Left ventricle myocardium inferior (tissue), 1 donor: Measurements from ENCODE around the gene DSCAML1. TPM values are rescaled to one million over a fixed set of nuclear protein-coding genes. Genes with fewer than 3 reads are reported as not detected.

Experiments used
- DNase-seq: peaks from one replicate; pipeline ENCODE4 v3.0.0-alpha.2; 2020
- H3K27ac ChIP-seq: fragments of 200-600 bp; replicated peaks from 2 replicates; pipeline ENCODE4 v1.8.0; 2021
- H3K27me3 ChIP-seq: fragments of 200-600 bp; 2 replicates; pipeline ENCODE4 v1.8.0; 2021; ENCODE audit warnings: low read depth
- H3K36me3 ChIP-seq: fragments of 200-600 bp; 2 replicates; pipeline ENCODE4 v1.8.0; 2021
- H3K4me1 ChIP-seq: fragments of 200-600 bp; 2 replicates; pipeline ENCODE4 v1.8.0; 2021
- H3K4me3 ChIP-seq: fragments of 200-600 bp; 2 replicates; pipeline ENCODE4 v1.8.0; 2021; ENCODE audit warnings: mild to moderate bottlenecking, moderate library complexity
- H3K9me3 ChIP-seq: fragments of 200-600 bp; replicated peaks from 2 replicates; pipeline ENCODE4 v1.8.0; 2021
- intact Hi-C: fragments of 100-400 bp; cut with micrococcal nuclease; formaldehyde crosslinking; loops from one replicate; pipeline ENCODE4 v1.11.0; 2022
- total RNA-seq: library from RNA; stranded (reverse); fragmentation: NEBNext Ultra II Directional; extraction: Animal tissue kit (Norgen Biotek cat#: 25700); gene quantifications from one replicate; pipeline ENCODE4 v1.2.1, GENCODE V29; 2021
- TF ChIP-seq, protein P1 (sequence below): fragments of 200-600 bp; IDR thresholded peaks from 2 replicates; pipeline ENCODE4 v1.8.0; 2021; ENCODE audit warnings: antibody characterized with exemption, mild to moderate bottlenecking, borderline replicate concordance
- donor health status: DM: no; HTN: yes; CAD: no; lungs with severe emphysema.

Gene DSCAML1
- total RNA-seq, 1 donor from 2014 or later = 0.19 TPM

DNA sequence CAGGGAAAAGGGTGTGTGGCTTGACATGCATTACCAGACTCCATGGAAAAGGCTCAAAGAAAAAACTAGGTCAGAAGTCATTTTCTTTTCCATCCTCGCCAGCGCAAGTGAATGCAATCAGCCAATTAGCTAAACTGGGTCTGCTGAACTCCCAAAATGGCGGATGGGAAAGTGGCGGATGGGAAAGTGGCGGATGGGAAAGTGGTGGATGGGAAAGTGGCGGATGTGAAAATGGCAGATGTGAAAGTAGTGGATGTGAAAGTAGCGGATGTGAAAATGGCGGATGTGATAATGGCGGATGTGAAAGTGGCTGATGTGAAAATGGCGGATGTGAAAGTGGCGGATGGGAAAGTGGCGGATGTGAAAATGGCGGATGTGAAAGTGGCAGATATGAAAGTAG, 311.0 kb downstream of the DSCAML1 start:
- DNase-seq = no peak
- H3K27me3 ChIP-seq = no peaks in the 10 kb centered on the region
- H3K9me3 ChIP-seq = no peaks in the 10 kb centered on the region
- H3K4me3 ChIP-seq = no peak overlapping the region
- TF ChIP-seq, protein P1, sequence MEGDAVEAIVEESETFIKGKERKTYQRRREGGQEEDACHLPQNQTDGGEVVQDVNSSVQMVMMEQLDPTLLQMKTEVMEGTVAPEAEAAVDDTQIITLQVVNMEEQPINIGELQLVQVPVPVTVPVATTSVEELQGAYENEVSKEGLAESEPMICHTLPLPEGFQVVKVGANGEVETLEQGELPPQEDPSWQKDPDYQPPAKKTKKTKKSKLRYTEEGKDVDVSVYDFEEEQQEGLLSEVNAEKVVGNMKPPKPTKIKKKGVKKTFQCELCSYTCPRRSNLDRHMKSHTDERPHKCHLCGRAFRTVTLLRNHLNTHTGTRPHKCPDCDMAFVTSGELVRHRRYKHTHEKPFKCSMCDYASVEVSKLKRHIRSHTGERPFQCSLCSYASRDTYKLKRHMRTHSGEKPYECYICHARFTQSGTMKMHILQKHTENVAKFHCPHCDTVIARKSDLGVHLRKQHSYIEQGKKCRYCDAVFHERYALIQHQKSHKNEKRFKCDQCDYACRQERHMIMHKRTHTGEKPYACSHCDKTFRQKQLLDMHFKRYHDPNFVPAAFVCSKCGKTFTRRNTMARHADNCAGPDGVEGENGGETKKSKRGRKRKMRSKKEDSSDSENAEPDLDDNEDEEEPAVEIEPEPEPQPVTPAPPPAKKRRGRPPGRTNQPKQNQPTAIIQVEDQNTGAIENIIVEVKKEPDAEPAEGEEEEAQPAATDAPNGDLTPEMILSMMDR = no peak
- no peak overlapping the region for H3K27ac ChIP-seq
- no peaks in the 10 kb centered on the region for H3K36me3 ChIP-seq
- H3K4me1 ChIP-seq = no peaks in the 10 kb centered on the region
- intact Hi-C loops = no loop called here

DNA sequence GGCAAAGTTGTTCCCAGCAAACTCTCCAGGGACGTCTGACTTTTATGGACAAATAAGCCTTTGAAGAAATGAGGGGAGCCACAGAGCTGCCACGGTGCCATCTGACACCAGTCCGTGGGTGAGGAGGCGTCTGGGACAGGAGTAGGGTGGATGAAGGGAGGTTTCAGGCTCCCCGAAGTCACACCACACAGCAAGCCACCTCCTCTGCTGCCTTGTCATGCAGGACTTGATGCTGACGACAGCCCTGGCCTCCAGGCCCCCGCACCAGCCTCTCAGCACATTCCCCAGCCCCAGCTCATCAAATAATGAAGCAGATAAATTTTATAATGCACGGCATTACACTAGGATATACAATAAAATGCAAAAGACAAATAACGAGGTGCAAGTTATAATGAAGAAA, 312.9 kb downstream of the DSCAML1 start:
- H3K9me3 ChIP-seq = no peaks in the 10 kb centered on the region
- no peak for DNase-seq
- H3K27me3 ChIP-seq = no peaks in the 10 kb centered on the region
- no peak overlapping the region for H3K4me3 ChIP-seq
- intact Hi-C loops = no loop called here
- TF ChIP-seq, protein P1 = no peak
- H3K27ac ChIP-seq = no peak overlapping the region
- peaks cover 5% of the 10 kb centered on the region for H3K36me3 ChIP-seq
- H3K4me1 ChIP-seq = no peaks in the 10 kb centered on the region

DNA sequence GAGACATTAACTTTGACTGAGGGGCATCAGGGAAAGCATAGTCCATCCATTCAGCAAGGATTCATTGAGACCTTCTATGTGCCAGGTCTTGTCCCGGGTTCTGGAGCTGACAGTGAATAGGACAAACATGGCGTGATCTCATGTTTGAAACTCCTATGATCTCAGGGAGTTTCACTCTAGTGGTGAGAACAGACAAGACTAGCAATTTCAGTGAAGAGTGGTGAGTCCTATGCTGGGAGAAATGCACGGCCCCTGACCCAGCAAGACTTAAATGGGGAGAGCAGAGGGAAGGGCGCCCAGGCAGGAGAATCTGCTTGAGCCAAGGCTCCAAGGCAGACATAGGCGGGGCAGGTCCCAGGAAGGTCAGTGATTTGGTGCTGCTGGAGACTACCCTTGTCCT, 313.6 kb downstream of the DSCAML1 start:
- no peaks in the 10 kb centered on the region for H3K27me3 ChIP-seq
- H3K9me3 ChIP-seq = no peaks in the 10 kb centered on the region
- intact Hi-C loops = no loop called here
- DNase-seq = no peak
- TF ChIP-seq, protein P1 = no peak
- H3K36me3 ChIP-seq = peaks cover 5% of the 10 kb centered on the region
- no peak overlapping the region for H3K27ac ChIP-seq
- no peak overlapping the region for H3K4me3 ChIP-seq
- no peaks in the 10 kb centered on the region for H3K4me1 ChIP-seq

DNA sequence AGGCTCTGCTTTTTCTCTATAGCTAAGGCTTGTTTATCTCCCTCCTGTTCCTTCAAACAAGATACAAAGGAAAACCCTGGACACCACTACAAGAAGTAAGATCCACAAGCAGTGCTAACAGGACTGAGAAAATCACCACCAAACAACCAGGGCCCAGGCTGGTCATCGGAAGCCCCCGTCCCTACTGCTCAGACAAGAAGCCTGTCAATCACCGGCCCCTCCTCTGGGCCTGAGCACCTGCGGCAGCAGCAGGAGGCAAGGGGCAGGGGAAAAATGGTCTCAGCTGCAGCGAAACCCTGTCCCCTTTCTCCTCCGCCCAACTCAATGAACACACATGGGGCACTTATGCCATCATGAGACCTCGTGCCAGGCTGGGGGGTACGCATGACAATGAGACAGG, 314.1 kb downstream of the DSCAML1 start:
- H3K27ac ChIP-seq = no peak overlapping the region
- intact Hi-C loops = no loop called here
- H3K4me3 ChIP-seq = no peak overlapping the region
- H3K4me1 ChIP-seq = no peaks in the 10 kb centered on the region
- no peak for DNase-seq
- H3K27me3 ChIP-seq = no peaks in the 10 kb centered on the region
- TF ChIP-seq, protein P1 = no peak
- peaks cover 5% of the 10 kb centered on the region for H3K36me3 ChIP-seq
- no peaks in the 10 kb centered on the region for H3K9me3 ChIP-seq

DNA sequence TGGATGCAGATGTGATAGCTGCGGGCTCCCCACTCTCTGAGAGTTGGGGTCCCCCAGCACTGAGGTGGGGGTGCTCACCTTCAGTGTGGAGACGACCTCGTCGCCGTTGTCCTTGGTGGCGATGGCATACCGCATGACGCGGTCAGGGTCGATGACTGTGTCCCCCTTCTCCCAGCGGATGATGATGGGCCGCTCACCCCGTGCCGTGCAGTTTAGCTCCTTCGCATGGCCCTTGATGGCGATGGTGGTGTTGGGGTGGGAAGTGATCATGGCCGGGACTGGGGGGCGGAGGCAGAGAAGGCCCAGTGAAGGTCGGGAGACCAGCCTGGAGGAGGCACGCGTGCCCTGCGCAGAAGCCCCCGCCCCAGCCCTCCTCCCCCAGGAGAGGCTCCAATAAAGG, 315.1 kb downstream of the DSCAML1 start:
- intact Hi-C loops = no loop called here
- no peak overlapping the region for H3K27ac ChIP-seq
- DNase-seq = no peak
- no peaks in the 10 kb centered on the region for H3K9me3 ChIP-seq
- H3K4me3 ChIP-seq = no peak overlapping the region
- H3K36me3 ChIP-seq = peaks cover 5% of the 10 kb centered on the region
- H3K4me1 ChIP-seq = no peaks in the 10 kb centered on the region
- H3K27me3 ChIP-seq = no peaks in the 10 kb centered on the region
- TF ChIP-seq, protein P1 = no peak

DNA sequence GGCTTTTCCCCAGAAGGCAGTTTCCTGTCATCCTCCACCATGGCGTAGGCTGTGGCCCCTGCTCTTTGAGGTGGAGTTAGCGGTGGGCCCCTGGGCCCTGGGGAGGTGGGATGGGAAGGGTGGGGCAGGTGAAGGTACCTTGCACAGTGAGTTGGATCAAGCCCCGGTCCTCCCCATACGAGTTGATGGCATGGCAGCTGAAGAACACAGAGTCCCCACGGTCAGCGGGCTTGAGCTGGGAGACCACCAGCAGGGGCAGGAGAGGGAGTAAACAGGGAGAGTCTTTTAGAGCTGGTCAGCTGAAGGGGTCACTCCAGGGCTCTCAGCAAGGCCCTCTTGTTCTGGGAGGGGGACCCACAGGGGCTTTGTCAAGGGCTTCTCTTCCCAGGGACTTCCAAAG, 316.0 kb downstream of the DSCAML1 start:
- H3K9me3 ChIP-seq = no peaks in the 10 kb centered on the region
- H3K36me3 ChIP-seq = peaks cover 5% of the 10 kb centered on the region
- no peak for DNase-seq
- intact Hi-C loops = no loop called here
- no peaks in the 10 kb centered on the region for H3K4me1 ChIP-seq
- no peaks in the 10 kb centered on the region for H3K27me3 ChIP-seq
- H3K4me3 ChIP-seq = no peak overlapping the region
- H3K27ac ChIP-seq = no peak overlapping the region
- TF ChIP-seq, protein P1 = no peak
